Kidney (tissue), 14 donors: Measurements from ENCODE around the gene HES3. TPM values are rescaled to one million over a fixed set of nuclear protein-coding genes. Genes with fewer than 3 reads are reported as not detected.

Experiments used
- DNase-seq, 5 donors: peaks; one replicate each; pipeline ENCODE4 v3.0.0-alpha.2; 2013 to 2020
- FAIRE-seq: peaks from 2 replicates; lab custom pipeline; 2012; peaks lifted over from hg19 to GRCh38; lab: Jason Lieb, UNC
- H3K27ac ChIP-seq, 2 donors: one replicate each; pipeline ENCODE4 v1.7.0; 2013; ENCODE audit warnings: low read depth in 2 of 2, low read length in 2 of 2, inconsistent platforms in 1 of 2
- H3K27me3 ChIP-seq: one replicate; pipeline ENCODE4 v1.7.1; 2013; ENCODE audit warnings: low read length, inconsistent platforms; ENCODE audit not compliant: control insufficient read depth, insufficient read depth
- H3K36me3 ChIP-seq, 3 donors: one replicate each; pipeline versions ENCODE4 v1.7.0 to v1.7.1; 2013; ENCODE audit warnings: low read length in 3 of 3, control low read depth in 1 of 3, inconsistent platforms in 1 of 3; ENCODE audit not compliant: insufficient read depth in 3 of 3, control insufficient read depth in 2 of 3
- H3K4me1 ChIP-seq, 3 donors: one replicate each; pipeline versions ENCODE4 v1.7.0 to v1.7.1; 2013; ENCODE audit warnings: low read length in 3 of 3, inconsistent platforms in 1 of 3, low read depth in 1 of 3; ENCODE audit not compliant: control insufficient read depth in 2 of 3, insufficient read depth in 2 of 3
- H3K4me3 ChIP-seq, 3 donors: one replicate each; pipeline versions ENCODE4 v1.7.0 to v1.8.1; 2013; ENCODE audit warnings: low read length in 3 of 3, control low read depth in 1 of 3, inconsistent platforms in 1 of 3
- H3K9ac ChIP-seq, 3 donors: one replicate each; pipeline versions ENCODE4 v1.7.0 to v1.7.1; 2013; ENCODE audit warnings: low read length in 3 of 3, control low read depth in 1 of 3, inconsistent platforms in 1 of 3
- H3K9me3 ChIP-seq, 3 donors: one replicate each; pipeline versions ENCODE4 v1.7.0 to v1.7.1; 2013; ENCODE audit warnings: low read length in 3 of 3, control low read depth in 1 of 3, inconsistent platforms in 1 of 3; ENCODE audit not compliant: control insufficient read depth in 2 of 3, insufficient read depth in 1 of 3
- CTCF ChIP-seq: IDR thresholded peaks from 3 replicates; pipeline ENCODE4 v1.5.1; 2012; ENCODE audit warnings: mild to moderate bottlenecking, moderate library complexity, borderline replicate concordance; ENCODE audit not compliant: insufficient read depth; ENCODE audit errors: extremely low read depth
- intact Hi-C: fragments of 100-400 bp; cut with DNase I; formaldehyde crosslinking; loops from one replicate; pipeline ENCODE4 v1.11.1; 2022
- polyA plus RNA-seq: library from polyadenylated mRNA; stranded (reverse); fragments of 350-450 nt; fragmentation: Illumina TruSeq; extraction: RNeasy Lipid Tissue Mini Kit (QIAGEN cat#74804); gene quantifications from one replicate; pipeline ENCODE4 v1.2.3, GENCODE V29; 2014; ENCODE audit warnings: low read depth, low replicate concordance; ENCODE audit not compliant: insufficient read depth
- total RNA-seq: library from RNA; stranded (reverse); fragmentation: NEBNext Ultra II Directional; extraction: Animal tissue kit (Norgen Biotek cat#: 25700); gene quantifications from one replicate; pipeline ENCODE4 v1.2.1, GENCODE V29; 2021
- donor health status: control.
- donor health status: control.
- donor health status: control.
- donor health status: control.
- donor health status: control.
- donor health status: DM: yes; HTN: yes; CAD: no.
- donor health status: Normal renal cell carcinoma (clear cell type).

The HES3 gene
- total and polyA plus RNA-seq, 2 donors from 2014 or later, result not detected

GRCh38 chr1:6222636-6223035 is 21.3 kb upstream of the HES3 start:
- H3K27me3 ChIP-seq, result no peaks in the 10 kb centered on the region
- H3K27ac ChIP-seq, result peak overlapping the region in 1 of 2 donors; percentile 43
- DNase-seq (peak in 1 of 5 donors; percentile 75), FAIRE-seq (peak; percentile 46)
- H3K9me3 ChIP-seq, result no peaks in the 10 kb centered on the region
- no peak overlapping the region for H3K4me3 ChIP-seq
- no peak overlapping the region for H3K9ac ChIP-seq
- intact Hi-C loops, result no loop called here
- peaks cover 0 to 25% (median 22%) of the 10 kb centered on the region in 3 donors for H3K36me3 ChIP-seq
- no peak for TF ChIP-seq CTCF
- H3K4me1 ChIP-seq, result peaks cover 0 to 24% (median 6%) of the 10 kb centered on the region in 3 donors

DNA sequence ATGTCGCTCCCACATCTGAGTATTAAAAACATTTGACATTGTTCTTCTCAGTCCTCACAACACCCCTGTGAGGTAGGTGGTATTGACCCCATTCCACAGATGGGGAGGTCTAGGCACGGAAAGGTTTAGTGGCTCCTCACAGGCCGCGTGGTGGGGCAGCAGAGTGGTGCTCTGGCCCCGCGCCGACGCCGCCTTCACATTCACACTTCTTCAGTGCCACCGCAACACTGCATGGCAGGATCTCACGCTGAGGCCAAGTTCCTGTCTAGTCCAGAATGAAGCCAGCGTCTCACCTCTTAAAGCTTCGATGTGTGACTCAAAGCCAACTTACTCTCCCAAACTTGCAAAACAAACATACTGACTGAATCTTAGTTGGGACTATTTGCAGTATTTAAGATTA is 20.4 kb upstream of the HES3 start:
- H3K27ac ChIP-seq, result peak overlapping the region in 1 of 2 donors; percentile 11
- H3K9ac ChIP-seq, result no peak overlapping the region
- no peaks in the 10 kb centered on the region for H3K27me3 ChIP-seq
- H3K4me1 ChIP-seq, result peaks cover 0 to 24% (median 6%) of the 10 kb centered on the region in 3 donors
- no peak overlapping the region for H3K4me3 ChIP-seq
- FAIRE-seq, result no peak
- no peaks in the 10 kb centered on the region for H3K9me3 ChIP-seq
- TF ChIP-seq CTCF, result no peak
- H3K36me3 ChIP-seq, result peaks cover 0 to 25% (median 22%) of the 10 kb centered on the region in 3 donors
- intact Hi-C loops, result no loop called here
- DNase-seq, result no peak

GRCh38 chr1:6224718-6225117 is 19.3 kb upstream of the HES3 start:
- H3K9ac ChIP-seq, result peak overlapping the region in 1 of 3 donors; percentile 20
- no peak overlapping the region for H3K27ac ChIP-seq
- no peaks in the 10 kb centered on the region for H3K9me3 ChIP-seq
- no peak overlapping the region for H3K4me3 ChIP-seq
- H3K36me3 ChIP-seq, result peaks cover 0 to 28% (median 22%) of the 10 kb centered on the region in 3 donors
- TF ChIP-seq CTCF, result no peak
- H3K4me1 ChIP-seq, result peaks cover 0 to 24% (median 6%) of the 10 kb centered on the region in 3 donors
- H3K27me3 ChIP-seq, result no peaks in the 10 kb centered on the region
- intact Hi-C loops, result no loop called here
- FAIRE-seq, result no peak
- DNase-seq, result no peak

- H3K27me3 ChIP-seq, result no peaks in the 10 kb centered on the region
- no peak for TF ChIP-seq CTCF
- H3K36me3 ChIP-seq, result peaks cover 0 to 28% (median 22%) of the 10 kb centered on the region in 3 donors
- FAIRE-seq, result no peak
- intact Hi-C loops, result no loop called here
- no peak for DNase-seq
- H3K4me3 ChIP-seq, result no peak overlapping the region
- no peaks in the 10 kb centered on the region for H3K9me3 ChIP-seq
- H3K4me1 ChIP-seq, result peaks cover 0 to 24% (median 6%) of the 10 kb centered on the region in 3 donors
- no peak overlapping the region for H3K27ac ChIP-seq
- no peak overlapping the region for H3K9ac ChIP-seq
These were observed 18.3 kb upstream of the HES3 start for GRCh38 chr1:6225651-6226050.
